Progenitor cell of endocrine pancreas (in vitro differentiated cells): ENCODE data around the gene GRM8. TPM values are rescaled to one million over a fixed set of nuclear protein-coding genes. Genes with fewer than 3 reads are reported as not detected.

Experiments
- DNase-seq: peaks from one replicate; pipeline ENCODE4 v3.0.0; 2021; ENCODE audit warnings: low spot score; ENCODE audit not compliant: unreplicated experiment
- H3K27ac Mint-ChIP-seq: 2 replicates; pipeline ENCODE4 v1.8.0; 2021; ENCODE audit warnings: mild to moderate bottlenecking, moderate library complexity, mixed read lengths
- H3K27me3 Mint-ChIP-seq: 2 replicates; pipeline ENCODE4 v1.8.0; 2021; ENCODE audit warnings: mixed read lengths
- H3K36me3 Mint-ChIP-seq: 2 replicates; pipeline ENCODE4 v1.8.0; 2022; ENCODE audit warnings: mixed read lengths; ENCODE audit not compliant: insufficient read depth
- H3K4me1 Mint-ChIP-seq: 2 replicates; pipeline ENCODE4 v1.8.0; 2021; ENCODE audit warnings: low read depth, mixed read lengths
- H3K4me3 Mint-ChIP-seq: 2 replicates; pipeline ENCODE4 v1.8.0; 2021; ENCODE audit warnings: low read depth, mild to moderate bottlenecking, moderate library complexity, mixed read lengths
- H3K9me3 Mint-ChIP-seq: 2 replicates; pipeline ENCODE4 v1.8.0; 2021; ENCODE audit warnings: low read depth, mixed read lengths
- CTCF ChIP-seq: fragments of 200-600 bp; sonication (generic); IDR thresholded peaks from one replicate; pipeline ENCODE4 v1.5.0; 2021; ENCODE audit warnings: antibody characterized with exemption, mild to moderate bottlenecking; ENCODE audit not compliant: unreplicated experiment
- total RNA-seq: library from RNA; stranded (reverse); gene quantifications from 2 replicates; pipeline ENCODE4 v1.2.1, GENCODE V29; 2021

The GRM8 gene
- total RNA-seq, 1 donor from 2014 or later = 4.2 TPM

GRCh38 chr7:126702242-126703016 lies 550.3 kb downstream of the GRM8 start:
- DNase-seq = no peak
- TF ChIP-seq CTCF = no peak
- H3K4me3 Mint-ChIP-seq = no peak overlapping the region
- H3K27me3 Mint-ChIP-seq = no peaks in the 10 kb centered on the region
- no peaks in the 10 kb centered on the region for H3K36me3 Mint-ChIP-seq
- no peak overlapping the region for H3K27ac Mint-ChIP-seq
- H3K9me3 Mint-ChIP-seq = peaks cover 7% of the 10 kb centered on the region
- peaks cover 22% of the 10 kb centered on the region for H3K4me1 Mint-ChIP-seq

- peaks cover 22% of the 10 kb centered on the region for H3K4me1 Mint-ChIP-seq
- H3K9me3 Mint-ChIP-seq = peaks cover 7% of the 10 kb centered on the region
- H3K27me3 Mint-ChIP-seq = no peaks in the 10 kb centered on the region
- H3K27ac Mint-ChIP-seq = no peak overlapping the region
- TF ChIP-seq CTCF = no peak
- no peak overlapping the region for H3K4me3 Mint-ChIP-seq
- no peak for DNase-seq
- no peaks in the 10 kb centered on the region for H3K36me3 Mint-ChIP-seq
Observed at GRCh38 chr7:126700807-126701604, 551.7 kb downstream of the GRM8 start.

GRCh38 chr7:126699707-126700106 lies 553.0 kb downstream of the GRM8 start:
- no peak for TF ChIP-seq CTCF
- DNase-seq = no peak
- no peaks in the 10 kb centered on the region for H3K27me3 Mint-ChIP-seq
- H3K9me3 Mint-ChIP-seq = peaks cover 1% of the 10 kb centered on the region
- no peaks in the 10 kb centered on the region for H3K36me3 Mint-ChIP-seq
- H3K27ac Mint-ChIP-seq = no peak overlapping the region
- H3K4me3 Mint-ChIP-seq = no peak overlapping the region
- peaks cover 22% of the 10 kb centered on the region for H3K4me1 Mint-ChIP-seq

GRCh38 chr7:126698909-126699308 lies 553.8 kb downstream of the GRM8 start:
- Mint-ChIP-seq H3K4me3 (no peak overlapping the region), H3K36me3 (no peaks in the 10 kb centered on the region), H3K4me1 (peaks cover 22% of the 10 kb centered on the region), H3K27me3 (no peaks in the 10 kb centered on the region), H3K27ac (no peak overlapping the region), H3K9me3 (no peaks in the 10 kb centered on the region)
- TF ChIP-seq CTCF = no peak
- DNase-seq = no peak

- no peaks in the 10 kb centered on the region for H3K9me3 Mint-ChIP-seq
- H3K36me3 Mint-ChIP-seq = no peaks in the 10 kb centered on the region
- H3K27me3 Mint-ChIP-seq = no peaks in the 10 kb centered on the region
- no peak for DNase-seq
- H3K4me3 Mint-ChIP-seq = no peak overlapping the region
- no peak overlapping the region for H3K27ac Mint-ChIP-seq
- peaks cover 22% of the 10 kb centered on the region for H3K4me1 Mint-ChIP-seq
- TF ChIP-seq CTCF = no peak
Observed at GRCh38 chr7:126698446-126698845, 554.3 kb downstream of the GRM8 start.
